HL-60/S4 treated with phorbol 12-myristate 13-acetate at 8.2 ng/mL for 4 days and 3 days (cell line): ENCODE results near the gene ME1.
"Not testable (repeated sequence)": the region's sequence is repeated elsewhere in the genome, so short reads cannot be mapped to it uniquely, and the experiment has no call there.

ENCODE experiments used
- in situ Hi-C: fragments of 300-500 bp; cut with MboI; formaldehyde crosslinking; loops from 2 replicates; pipeline ENCODE4 v1.15.0; 2022; ENCODE audit warnings: low sequenced_read_pairs

The ME1 gene

DNA sequence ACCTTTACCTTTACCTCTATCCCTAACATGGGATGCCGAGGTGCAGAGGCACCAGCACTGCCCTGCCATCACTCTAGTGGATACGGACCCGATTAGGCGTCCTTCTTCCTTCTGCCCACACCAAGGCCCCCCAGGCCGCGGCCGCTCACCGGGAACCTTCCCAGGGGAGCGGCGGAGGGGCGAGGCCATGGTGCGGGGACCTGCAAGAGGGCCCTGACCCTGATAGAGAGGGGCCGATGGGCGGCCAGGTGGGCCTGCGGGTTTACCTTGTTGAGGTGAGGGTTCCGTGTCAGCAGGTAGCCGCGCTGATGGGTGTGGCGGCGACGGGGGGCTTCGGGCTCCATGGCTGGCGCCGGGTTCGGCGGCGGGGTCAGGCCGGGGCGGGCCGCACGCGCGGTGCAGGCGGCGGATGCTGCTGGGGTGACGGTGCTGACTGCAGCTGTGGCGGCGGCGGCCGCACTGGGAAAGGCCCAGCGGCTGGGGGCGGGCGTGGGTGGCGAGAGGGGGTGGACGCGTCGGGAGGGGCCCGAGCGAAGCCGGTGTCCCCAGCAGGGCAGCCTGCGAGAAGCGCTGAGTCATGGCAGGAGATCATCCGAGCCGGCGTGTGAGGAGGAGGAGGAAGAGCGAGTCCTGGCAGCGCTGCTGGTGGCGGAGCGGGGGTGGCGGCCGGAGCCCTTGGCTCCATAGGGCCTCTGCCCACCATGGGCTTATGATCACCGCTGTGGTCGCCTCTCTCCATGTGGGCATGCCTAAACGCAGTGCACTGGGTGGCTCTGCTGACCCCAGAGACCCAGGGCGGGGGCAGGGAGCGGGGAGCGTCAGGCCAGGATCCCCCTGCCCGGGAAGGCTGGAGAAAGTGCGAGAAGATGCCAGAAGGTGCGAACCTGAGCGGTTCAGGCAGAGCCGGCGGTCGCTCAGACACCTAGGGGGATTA is at the start of gene ME1:
Gene ME1 (minus strand): TSS at position 441 of the 934 bp plus-strand sequence. CDS start 97 bp downstream, at position 344.
- in situ Hi-C loops = no loop called here

DNA sequence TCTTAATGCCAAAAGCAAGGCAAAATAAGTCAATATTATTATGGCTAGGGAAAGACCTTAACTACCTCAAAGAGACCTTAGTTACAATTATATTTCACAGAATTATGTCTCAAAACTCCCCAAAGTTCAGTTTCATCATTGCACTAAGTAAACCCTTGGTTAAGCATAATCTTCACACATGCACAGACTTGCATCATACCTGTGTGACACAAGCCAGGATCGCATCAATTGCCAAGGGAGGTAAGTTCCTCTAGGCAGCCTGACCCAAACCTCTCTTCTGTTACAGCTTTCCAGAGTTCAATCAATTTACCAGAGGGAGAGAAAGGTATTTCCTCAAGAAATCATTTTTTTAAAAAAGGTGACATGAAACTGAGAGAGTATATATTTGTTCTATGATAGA is 49.6 kb upstream of the ME1 start:
- in situ Hi-C loops = no loop called here

DNA sequence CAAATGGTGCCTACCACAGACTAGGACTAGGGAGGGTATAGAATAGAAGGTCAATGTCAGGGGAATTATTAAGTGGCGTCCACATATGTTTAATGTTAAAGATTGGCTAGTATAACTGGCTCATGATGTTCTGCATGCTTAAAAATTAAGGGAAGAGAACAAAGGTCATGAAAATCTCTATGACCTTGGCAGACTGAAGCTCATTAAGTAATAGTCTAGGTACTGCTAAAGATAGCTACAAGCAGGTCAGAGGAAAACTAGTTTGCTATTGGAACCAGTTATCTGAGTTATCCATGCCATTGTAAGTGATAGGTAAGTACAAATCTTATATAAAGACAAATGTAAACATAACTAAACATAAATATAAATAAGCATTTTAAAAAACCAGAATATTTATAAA is 48.5 kb upstream of the ME1 start:
- in situ Hi-C loops = no loop called here

DNA sequence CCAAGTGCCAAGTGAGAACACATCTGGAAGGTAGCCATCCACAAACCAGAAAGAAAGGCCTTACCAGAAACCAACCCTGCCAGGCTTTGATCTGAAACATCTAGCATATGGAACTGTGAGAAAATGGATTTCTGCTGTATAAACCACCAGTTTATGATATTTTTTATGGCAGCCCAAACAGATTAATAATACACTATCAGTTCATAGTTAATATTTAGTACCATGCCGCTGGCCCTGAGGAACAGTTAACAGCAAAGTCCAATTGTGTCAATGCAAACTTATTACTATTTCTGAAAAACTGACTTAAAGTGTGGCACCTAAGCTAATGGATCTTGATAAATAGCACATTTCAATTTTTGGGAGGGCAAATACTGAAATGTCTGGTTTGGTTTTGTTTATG is 46.1 kb upstream of the ME1 start:
- in situ Hi-C loops = no loop called here

DNA sequence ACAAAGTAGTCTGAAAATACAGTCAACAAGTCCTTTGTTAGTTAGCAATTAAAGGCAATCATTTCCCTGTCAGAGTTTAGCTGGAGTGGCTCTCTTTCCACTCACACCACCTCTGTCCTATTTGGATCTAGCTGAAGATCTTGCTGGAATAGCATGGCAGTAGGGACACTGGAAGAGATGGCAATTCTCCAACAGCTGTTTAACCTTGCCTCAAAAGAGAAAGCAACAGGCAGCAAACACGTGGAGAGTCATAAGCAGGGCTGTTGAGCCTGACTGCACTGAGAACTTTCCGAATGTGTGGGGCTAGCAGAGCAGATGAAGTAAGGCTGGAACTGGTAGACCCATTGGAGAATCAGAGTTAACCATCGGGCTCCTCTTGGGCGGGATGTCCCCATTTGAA is 43.5 kb upstream of the ME1 start:
- in situ Hi-C loops = no loop called here

DNA sequence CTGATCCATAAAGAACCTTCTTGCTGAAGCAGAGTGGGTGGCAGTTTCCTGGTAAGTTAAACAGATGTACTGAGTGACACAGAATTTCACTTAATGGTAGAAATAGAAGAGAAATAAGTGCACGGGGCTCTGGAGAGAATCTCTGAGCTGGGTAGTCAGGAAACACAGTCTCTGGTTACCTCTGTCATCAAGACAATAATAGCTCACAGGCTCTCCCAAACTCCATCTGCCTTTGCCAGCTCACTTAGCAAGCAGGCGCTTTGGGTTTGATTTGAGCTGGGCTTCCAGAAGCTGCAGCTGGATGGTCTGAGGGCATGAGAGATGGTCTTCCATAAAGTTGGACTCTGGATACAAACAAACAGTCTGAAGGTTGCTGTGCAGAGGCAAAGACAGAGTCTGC is 41.9 kb upstream of the ME1 start:
- in situ Hi-C loops = no loop called here

DNA sequence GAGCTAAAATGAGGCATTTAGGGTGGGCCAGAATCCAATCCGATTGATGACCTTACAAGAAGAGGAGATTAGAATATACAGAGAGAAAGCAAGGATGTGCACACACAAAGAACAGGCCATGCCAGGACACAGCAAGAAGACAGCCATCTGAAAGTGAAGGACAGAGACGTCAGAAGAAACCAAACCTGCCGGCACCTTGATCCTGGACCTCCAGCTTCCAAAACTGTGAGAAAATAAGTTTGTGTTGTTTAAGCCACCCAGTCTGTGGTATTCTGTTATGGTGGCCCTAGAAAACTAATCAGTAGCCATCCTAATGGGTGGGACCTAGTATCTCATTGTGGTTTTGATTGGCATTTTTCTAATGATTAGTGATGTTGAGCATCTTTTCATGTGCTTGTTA is 39.7 kb upstream of the ME1 start:
- in situ Hi-C loops = no loop called here

DNA sequence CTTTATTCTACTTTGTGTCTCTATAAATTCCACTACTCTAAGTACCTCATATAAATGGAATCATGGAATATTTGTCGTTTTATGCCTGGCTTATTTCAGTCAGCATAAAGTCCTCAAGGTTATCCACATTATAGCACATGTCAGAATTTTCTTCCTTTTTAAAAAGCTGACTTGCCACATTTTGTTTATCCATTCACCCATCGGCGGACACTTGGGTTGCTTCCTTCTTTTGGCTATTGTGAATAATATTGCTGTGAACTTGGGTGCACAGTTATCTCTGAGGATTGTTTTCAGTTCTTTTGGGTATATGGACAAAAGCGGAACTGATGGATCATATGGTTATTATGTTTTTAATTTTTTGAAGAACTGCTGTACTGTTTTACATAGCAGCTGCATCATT is 39.1 kb upstream of the ME1 start:
- in situ Hi-C loops = no loop called here

DNA sequence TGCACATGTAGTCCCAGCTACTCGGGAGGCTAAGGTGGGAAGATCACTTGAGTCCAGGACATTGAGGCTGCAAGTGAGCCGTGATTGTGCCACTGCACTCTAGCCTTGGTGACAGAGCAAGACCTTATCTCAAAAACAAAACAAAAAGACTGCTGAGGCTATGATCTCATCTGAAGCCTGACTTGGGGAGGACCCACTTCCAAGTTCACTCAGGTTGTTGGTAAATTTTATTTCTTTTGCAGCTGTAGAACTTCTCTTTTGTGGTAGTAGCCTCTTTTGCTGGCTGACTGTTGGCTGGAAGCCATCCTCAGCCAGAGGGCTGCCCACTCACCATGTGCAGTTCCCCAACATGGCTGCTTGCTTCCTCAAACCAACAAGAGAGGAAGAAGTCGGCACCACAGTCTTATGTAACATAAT is 36.8 kb upstream of the ME1 start:
- in situ Hi-C loops = no loop called here

DNA sequence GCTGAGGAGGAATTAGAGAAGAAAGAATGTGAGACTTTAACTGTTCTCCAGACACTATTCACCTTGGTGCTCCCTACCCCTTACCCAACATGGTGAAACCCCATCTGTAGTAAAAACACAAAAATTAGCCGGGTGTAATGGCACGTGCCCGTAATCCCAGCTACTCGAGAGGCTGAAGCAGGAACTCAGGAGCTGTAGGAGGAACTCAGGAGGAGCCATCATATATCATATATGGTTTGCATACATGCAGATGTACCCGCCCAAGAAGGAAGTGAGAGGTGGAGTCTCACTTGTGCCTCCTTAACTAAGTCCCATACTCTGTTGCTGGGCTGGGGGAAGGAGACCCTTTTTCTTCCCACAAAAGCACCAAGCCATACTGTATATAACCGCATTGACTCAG is 35.5 kb upstream of the ME1 start:
- in situ Hi-C loops = no loop called here

DNA sequence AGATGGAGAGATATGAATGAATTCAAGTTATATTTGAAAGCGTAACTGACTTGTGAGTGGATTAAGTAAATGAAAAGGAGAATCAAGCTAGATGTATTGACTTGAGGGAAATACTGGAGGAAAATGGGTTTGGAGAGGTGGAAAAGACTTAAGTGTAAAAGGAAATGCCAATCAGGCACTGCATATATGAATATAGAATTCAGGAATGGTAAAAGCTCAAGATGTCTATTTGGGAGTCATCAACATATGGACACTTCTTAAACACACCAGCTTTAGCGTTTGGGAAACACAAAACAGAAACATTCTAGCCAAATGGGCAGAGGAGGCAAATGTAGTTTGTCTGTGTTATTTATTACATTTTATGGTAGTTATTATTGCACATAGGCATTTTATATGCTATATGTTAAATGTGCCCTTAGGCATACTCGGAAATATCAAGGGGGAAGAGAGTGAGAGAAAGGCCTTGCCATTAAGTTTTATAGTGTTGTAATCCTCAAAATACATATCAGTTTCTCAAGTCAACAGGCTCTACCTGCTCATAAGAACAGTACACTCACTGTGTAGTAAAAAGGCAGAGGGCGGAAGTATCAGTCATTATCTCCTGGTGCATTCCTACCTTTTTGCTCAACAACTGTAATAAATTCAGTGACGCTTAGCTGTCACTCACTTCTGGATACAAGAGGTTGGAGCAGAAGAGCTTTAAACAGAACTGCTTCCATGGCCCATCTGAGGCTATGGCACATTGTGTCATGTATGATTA is 33.7 kb upstream of the ME1 start:
- in situ Hi-C loops = no loop called here

DNA sequence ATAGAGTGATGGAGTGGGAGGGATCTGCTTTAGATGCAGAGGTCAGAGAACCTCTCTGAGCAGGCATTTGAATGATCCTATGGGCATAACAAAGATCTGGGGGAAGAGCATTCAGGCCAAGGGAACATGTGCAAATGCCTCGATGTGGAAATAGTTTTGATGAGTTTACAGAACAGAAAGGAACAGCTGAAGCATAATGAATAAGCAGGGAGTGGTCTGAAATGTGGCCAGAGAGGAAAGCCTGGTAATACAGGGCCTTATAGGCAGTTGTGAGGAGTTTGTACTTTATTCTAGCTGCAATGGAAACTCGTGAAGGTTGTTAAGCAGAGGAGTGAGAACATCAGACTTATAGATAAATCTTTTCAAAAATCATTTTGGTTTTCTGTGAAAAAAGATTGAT is 33.0 kb upstream of the ME1 start:
- in situ Hi-C loops = no loop called here

DNA sequence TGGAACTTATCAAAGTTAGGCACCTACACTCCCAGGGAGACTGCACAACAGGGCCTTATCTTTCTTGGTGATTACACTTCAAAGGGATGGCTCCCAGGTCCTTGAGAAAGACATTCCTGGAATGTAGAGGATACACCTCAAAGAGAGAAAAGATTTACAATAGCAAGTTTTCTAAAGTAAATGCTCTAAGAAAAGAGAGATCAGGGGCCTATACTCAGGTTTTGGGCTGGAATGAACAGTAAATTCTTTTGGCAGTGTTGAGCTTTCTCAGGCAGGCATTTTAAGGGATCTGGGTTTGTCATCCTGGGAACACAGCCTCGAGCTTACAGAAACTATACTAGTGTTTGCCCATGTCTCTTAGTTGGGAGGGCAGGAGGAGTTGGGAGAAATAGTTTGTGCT is 31.7 kb upstream of the ME1 start:
- in situ Hi-C loops = no loop called here

DNA sequence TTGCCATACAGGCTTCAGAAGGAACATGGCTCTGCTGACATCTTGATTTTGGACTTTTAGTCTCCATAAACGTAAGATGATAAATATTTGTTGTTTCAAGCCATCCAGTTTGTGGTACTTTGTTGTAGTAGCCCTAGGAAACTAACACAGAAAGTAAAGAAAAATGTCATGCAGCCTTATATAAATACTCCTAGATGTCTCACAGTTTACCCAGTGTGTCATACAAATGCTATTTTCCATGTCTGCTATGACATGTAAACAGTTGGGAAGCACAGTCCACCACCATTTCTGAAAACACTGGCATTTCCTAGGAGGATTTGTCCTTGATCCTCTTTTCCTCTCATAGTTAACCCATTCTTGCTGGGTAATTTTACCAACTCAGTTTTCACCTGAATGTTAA is 30.6 kb upstream of the ME1 start:
- in situ Hi-C loops = no loop called here

DNA sequence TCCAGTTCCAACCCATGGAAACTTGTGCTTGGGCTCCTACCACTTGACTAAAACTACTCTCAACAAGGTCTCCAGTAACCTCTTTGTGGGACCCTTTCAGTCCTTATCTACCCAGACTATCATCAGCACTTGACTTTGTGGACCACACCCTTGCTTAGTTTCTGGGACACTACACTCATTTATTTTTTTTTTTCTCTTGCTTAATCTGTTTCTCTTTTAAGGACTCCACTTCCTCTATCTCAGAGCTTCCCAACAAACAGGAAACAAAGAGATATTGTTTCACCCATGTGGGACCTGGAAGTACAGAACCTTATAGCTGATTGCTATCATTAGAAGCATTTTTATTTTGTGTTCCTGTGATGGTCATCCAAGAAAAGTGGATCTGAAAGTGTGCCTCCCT is 28.8 kb upstream of the ME1 start:
- in situ Hi-C loops = no loop called here

DNA sequence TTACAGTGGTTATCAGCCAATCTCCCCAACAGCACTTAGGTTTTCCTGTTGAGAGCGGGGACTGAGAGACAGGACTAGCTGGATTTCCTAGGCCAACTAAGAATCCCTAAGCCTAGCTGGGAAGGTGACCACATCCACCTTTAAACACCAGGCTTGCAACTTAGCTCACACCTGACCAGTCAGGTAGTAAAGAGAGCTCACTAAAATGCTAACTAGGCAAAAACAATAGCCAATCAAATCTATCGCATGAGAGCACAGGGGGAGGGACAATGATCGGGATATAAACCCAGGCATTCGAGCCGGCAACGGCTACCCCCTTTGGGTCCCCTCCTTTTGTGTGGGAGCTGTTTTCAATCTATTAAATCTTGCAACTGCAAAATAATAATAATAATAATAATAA is 19.2 kb upstream of the ME1 start:
- in situ Hi-C loops = not testable (repeated sequence)

DNA sequence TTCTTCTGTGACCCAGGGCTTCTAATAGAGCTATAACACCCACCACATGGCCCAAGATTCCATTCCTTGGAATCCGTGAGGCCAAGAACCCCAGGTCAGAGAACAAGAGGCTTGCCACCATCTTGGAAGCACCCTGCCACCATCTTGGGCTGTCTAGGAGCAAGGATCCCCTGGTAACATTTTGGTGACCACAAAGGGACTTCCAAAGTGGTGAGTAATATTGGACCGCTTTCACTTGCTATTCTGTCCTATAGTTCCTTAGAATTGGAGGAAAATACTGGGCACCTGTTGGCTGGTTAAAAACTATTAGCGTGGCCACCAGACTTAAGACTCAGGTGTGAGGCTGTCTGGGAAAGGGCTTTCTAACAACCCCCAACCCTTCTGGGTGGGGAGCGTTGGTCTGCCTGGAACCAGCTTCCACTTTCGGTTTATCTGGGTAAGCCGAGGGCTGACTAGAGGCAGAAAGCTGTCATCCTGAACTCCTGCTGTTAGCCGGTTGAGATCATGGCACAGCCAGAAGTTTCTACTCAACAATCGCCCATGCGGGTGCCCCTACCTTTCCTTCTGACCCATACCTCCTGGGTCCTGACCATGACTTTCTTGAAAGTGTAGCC is 13.3 kb upstream of the ME1 start:
- in situ Hi-C loops = not testable (repeated sequence)

DNA sequence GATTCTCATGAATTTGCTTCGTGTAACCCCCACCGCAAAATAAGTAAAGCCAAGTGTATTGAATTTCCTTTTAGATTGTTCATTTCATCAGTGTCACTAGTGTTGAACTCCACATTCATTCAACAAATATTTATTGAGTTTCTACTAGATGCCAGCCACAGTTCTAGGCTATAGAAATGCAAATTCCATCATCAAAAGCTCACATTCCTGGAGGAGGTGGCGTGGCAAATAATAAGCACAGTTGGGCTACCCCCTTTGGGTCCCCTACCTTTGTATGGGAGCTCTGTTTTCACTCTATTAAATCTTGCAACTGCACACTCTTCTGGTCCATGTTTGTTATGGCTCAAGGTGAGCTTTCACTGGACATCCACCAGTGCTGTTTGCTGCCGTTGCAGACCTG is 12.7 kb upstream of the ME1 start:
- in situ Hi-C loops = no loop called here

DNA sequence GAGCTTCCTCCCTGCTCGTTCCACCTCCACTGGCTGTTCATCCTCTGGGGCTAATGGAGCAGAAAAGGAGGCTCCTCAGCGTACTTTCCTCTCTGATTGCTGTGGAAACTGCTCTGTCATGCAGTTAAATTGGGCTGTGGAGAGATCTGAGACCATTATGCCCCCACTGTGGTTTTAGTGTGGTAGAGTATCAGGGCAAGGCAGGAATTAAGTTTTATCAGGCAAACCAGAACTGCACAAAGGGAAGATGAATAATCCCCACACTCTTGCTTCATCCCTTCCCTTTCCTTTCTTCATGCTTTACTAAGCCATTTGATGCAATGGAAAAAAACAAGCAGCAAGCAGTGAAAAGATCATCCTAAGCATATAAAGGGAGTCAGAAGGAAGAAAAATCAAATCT is 11.9 kb upstream of the ME1 start:
- in situ Hi-C loops = no loop called here

DNA sequence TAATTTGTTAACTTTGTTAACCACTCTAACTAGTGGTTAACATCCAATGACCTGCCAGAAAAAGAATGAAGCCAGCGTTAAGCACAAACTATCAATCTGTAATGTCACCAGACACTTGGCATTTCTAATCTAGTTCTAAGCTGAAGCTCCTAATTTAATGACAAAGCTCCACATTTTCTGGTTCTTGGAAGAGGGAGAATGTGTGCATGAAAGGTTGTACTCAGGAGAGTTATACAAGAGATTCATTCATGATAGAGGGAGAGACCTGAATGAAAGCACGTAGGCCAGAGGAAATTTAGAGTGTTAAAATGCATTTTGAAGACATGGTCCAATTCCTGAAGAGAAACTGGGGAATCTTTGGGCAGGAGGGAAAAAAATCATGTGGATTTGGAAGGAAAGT is 8.3 kb upstream of the ME1 start:
- in situ Hi-C loops = no loop called here

DNA sequence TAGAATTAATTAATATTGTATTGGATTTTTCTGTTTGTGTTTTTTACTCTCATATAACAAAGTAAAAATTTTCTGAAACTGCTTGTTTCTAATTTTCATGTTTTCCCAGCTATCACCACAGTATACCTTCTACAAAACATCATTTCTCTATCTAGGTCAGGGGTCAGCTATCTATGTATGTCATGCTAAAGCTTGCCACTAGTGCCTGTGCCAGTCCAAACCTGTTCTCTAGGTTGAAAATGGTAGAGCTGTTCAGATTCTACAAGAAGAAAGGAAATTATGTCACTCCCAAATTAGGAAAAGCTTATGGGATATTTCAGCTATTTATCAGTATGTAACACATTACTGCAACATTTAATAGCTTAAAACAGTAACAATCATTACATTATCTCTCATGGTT is 5.8 kb upstream of the ME1 start:
- in situ Hi-C loops = no loop called here

DNA sequence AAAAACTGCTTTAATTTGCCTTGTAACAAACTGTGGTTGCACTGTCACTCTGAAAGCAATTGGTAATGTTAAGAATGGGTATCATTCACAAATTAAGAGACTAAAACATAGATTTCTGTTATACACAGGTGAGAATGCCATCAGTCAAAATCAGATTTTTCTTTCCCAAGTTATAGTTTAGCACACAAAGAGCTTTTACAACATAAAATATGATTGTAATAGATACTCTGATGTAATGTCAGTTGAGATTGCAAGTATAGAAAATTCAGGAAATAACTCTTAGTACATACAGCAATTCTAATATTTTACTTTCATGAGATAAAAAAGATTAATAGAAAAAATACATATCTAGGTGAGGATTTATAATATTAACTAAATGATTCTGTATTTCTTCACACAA is 2.3 kb upstream of the ME1 start:
- in situ Hi-C loops = no loop called here
